Thoracic aorta (tissue), 2 donors: ENCODE results near the gene SLC7A9. TPM values are rescaled to one million over a fixed set of nuclear protein-coding genes. Genes with fewer than 3 reads are reported as not detected.

Source experiments
- ATAC-seq: fragments of 150-250 bp; one replicate; pipeline ENCODE4 v1.8.0; 2017; ENCODE audit warnings: low read depth; ENCODE audit not compliant: insufficient number of reproducible peaks, low FRiP score
- DNase-seq: peaks from one replicate; pipeline ENCODE4 v3.0.0-alpha.2; 2020; ENCODE audit warnings: low spot score
- H3K27ac ChIP-seq, 2 donors: fragments of 200-600 bp; sonication (generic); 1 replicate in 1 of 2; 2 replicates in 1 of 2; pipeline ENCODE4 v1.5.1; 2016; ENCODE audit warnings: mild to moderate bottlenecking in 2 of 2, moderate library complexity in 2 of 2
- H3K27me3 ChIP-seq: fragments of 200-600 bp; sonication (generic); replicated peaks from 2 replicates; pipeline ENCODE4 v1.6.0; 2016; ENCODE audit warnings: mild to moderate bottlenecking; ENCODE audit not compliant: insufficient read depth
- H3K36me3 ChIP-seq: fragments of 200-600 bp; sonication (generic); one replicate; pipeline ENCODE4 v1.5.1; 2016
- H3K4me1 ChIP-seq, 2 donors: fragments of 200-600 bp; sonication (generic); 1 replicate in 1 of 2; 2 replicates in 1 of 2; pipeline versions ENCODE4 v1.5.1 to v1.6.0; 2016; ENCODE audit warnings: low read depth in 2 of 2, mild to moderate bottlenecking in 1 of 2; ENCODE audit not compliant: control insufficient read depth in 1 of 2
- H3K4me3 ChIP-seq: fragments of 200-600 bp; sonication (generic); 2 replicates; pipeline ENCODE4 v1.5.1; 2016; ENCODE audit warnings: mild to moderate bottlenecking
- H3K9me3 ChIP-seq: fragments of 200-600 bp; sonication (generic); 2 replicates; pipeline ENCODE4 v1.5.1; 2016
- CTCF ChIP-seq: fragments of 200-600 bp; sonication (generic); IDR thresholded peaks from one replicate; pipeline ENCODE4 v1.5.1; 2019; ENCODE audit warnings: antibody characterized with exemption
- total RNA-seq, 2 donors: library from RNA; depleted of rRNA; stranded (reverse); fragments of >200 nt; gene quantifications; one replicate each; pipeline versions ENCODE4 v1.1.0 to v1.2.3, GENCODE V29; 2016

The SLC7A9 gene
- total RNA-seq, 2 donors from 2014 or later: 0.56 TPM; not detected in 1

- H3K27me3 ChIP-seq: no peaks in the 10 kb centered on the region
- no peaks in the 10 kb centered on the region for H3K36me3 ChIP-seq
- no peaks in the 10 kb centered on the region for H3K9me3 ChIP-seq
- ATAC-seq (no peak), DNase-seq (no peak)
- no peak overlapping the region for H3K4me3 ChIP-seq
- no peaks in the 10 kb centered on the region for H3K4me1 ChIP-seq
- TF ChIP-seq CTCF: no peak
- no peak overlapping the region for H3K27ac ChIP-seq
Observed at GRCh38 chr19:32819419-32820400, 49.9 kb downstream of the SLC7A9 start.

DNA sequence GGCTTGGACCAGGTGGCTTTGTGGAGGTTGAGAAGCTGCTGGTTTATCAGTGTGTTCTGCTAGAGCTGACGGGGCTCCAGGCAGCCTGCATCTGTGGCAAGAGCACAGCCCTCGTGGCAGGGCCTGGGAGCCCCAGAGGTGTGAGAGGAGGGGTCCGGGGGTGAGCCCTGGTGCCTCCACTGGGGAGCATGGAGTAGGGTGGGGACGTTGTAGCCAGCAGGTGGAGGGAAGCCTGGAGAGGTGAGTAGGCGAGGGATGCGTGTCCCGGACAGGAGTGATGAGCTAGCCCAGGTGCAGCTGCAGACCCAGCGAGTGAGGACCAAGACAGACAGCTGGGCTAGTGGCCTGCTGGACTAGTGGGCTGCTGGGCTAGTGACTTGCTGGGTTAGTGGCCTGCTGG lies 51.0 kb downstream of the SLC7A9 start:
- DNase-seq: no peak
- Histone ChIP-seq H3K4me1 (no peaks in the 10 kb centered on the region), H3K36me3 (no peaks in the 10 kb centered on the region), H3K27me3 (no peaks in the 10 kb centered on the region), H3K4me3 (no peak overlapping the region), H3K27ac (no peak overlapping the region), H3K9me3 (no peaks in the 10 kb centered on the region)
- TF ChIP-seq CTCF: no peak
- no peak for ATAC-seq

DNA sequence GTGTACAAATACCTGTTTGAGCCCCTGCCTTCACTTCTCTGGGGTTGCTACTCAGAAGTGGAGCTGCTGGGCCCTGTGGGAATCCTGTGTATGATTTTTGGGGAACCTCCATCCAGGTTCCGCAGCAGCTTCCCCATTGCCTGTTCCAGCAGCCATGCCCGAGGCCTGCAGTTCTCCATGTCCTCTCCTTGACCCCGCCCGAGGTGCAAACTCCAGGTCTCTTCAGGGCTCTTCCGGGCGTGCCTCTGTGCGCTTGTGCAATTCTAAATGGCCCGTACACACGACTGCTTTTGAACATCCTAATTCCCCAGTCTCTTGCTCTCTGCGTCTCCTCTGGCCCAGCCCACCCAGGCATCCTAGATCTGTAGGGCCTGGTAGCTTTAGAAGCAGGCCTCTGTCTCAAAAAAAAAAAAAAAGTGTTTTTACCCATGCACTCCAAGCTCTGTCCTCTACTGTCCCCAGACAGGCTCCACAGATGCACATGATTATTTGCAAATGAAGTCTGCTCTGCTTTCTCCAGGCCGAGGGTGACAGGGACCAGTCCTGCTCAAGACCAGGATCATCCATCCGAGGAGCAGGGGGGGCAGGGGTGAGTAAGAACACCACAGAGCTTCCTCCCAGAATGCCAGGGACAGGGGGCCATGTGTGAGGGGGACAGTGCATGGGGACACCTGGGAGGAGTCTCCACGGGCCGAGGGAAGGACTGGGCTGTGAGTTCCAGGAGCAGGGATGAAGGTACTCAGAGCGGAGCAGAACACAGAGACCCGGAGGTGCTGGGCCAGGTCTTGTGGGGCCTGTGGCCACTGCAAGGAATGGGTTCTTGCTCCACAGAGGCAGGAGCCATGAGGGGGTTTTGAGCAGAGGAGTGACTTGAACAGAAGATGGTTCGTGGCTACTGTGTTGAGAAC lies 51.7 kb downstream of the SLC7A9 start:
- Histone ChIP-seq H3K27ac (no peak overlapping the region), H3K36me3 (no peaks in the 10 kb centered on the region), H3K4me3 (no peak overlapping the region), H3K27me3 (no peaks in the 10 kb centered on the region), H3K9me3 (no peaks in the 10 kb centered on the region), H3K4me1 (no peaks in the 10 kb centered on the region)
- no peak for ATAC-seq
- DNase-seq: no peak
- TF ChIP-seq CTCF: no peak

DNA sequence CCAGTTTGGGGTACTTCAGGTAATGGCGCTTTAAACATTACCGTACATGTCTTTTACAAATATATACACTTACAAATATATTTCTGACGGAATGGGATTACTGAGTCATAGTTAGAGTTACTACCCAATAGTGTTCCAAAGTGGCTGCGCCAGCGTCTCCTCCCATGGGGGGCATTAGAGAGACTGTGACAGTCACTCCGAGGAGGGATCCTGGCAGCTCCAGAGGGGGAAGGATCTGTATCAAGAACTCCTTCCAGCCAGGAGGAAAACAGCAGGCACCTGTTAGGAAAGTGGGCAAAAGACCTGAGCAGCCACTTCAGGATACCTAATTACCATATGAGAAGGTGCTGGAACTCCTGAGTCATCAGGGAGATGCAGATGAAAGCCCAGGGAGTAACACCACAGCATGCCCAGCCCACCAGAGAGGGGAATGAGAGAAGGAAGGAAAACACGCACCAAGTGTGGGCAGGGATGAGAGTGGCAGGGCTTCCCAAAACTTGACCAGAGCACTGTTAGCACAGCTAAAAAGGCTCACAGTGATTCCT lies 52.9 kb downstream of the SLC7A9 start:
- no peak for TF ChIP-seq CTCF
- H3K4me3 ChIP-seq: no peak overlapping the region
- H3K9me3 ChIP-seq: no peaks in the 10 kb centered on the region
- no peaks in the 10 kb centered on the region for H3K36me3 ChIP-seq
- H3K27me3 ChIP-seq: no peaks in the 10 kb centered on the region
- no peak overlapping the region for H3K27ac ChIP-seq
- H3K4me1 ChIP-seq: no peaks in the 10 kb centered on the region
- DNase-seq (no peak), ATAC-seq (no peak)

- no peaks in the 10 kb centered on the region for H3K9me3 ChIP-seq
- ATAC-seq: no peak
- H3K27me3 ChIP-seq: no peaks in the 10 kb centered on the region
- DNase-seq: no peak
- TF ChIP-seq CTCF: no peak
- no peak overlapping the region for H3K4me3 ChIP-seq
- H3K36me3 ChIP-seq: no peaks in the 10 kb centered on the region
- H3K27ac ChIP-seq: no peak overlapping the region
- no peaks in the 10 kb centered on the region for H3K4me1 ChIP-seq
Observed at GRCh38 chr19:32814624-32815023, 54.9 kb downstream of the SLC7A9 start.
